ENCODE data around the gene DOCK10.
A peak's percentile ranks its signal among the peaks of the same experiment; 100 is the strongest.

DOCK10 gene

DNA sequence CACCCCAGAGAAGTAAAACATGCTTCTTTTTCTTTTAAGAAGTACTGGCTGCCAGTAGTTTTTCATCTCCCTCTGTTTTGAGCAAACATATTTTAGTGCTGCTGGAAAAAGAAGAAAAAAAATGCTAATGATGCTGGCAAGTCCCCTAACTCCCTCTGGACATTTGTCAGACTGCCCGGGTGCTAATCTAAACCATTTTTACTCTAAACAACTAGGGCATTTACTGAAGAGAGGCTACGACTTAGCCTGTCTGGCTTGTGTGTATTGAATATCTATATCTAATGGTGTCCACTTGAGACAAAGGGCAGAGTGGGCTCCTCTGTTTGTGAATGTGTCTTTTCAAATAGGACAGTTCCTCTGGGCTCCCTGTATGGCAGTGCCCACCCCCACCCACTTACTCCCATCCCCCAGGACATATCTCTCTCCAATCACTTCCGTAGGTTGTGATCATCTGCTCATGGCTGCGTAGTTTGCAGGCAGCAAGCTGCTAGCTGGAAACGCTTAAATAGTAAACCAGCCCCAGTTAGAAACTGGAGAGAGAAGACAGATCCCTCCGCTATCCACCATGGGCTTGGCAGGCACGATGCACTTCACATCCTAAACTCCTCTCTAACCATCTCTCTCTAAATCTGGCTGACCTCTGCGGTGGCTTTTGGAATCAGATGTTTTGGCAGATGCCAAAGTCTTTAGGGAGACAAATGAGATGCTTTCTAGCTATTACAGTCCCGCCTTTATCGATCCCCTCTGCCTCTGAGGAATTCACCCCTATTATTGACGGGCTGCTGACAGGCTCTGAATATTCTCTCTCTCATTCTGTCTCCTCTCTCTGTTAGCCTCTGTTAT lies 58.3 kb downstream of the DOCK10 start:
- H3K4me3 ChIP-seq (ENCODE audit: low read depth, low read length): no peak overlapping the region
- no peak for DNase-seq (ENCODE audit: low read depth)
- TF ChIP-seq CTCF (IDR thresholded peaks at IDR 0.05; ENCODE audit: low read depth, low read length, missing control alignments): no peak

DNA sequence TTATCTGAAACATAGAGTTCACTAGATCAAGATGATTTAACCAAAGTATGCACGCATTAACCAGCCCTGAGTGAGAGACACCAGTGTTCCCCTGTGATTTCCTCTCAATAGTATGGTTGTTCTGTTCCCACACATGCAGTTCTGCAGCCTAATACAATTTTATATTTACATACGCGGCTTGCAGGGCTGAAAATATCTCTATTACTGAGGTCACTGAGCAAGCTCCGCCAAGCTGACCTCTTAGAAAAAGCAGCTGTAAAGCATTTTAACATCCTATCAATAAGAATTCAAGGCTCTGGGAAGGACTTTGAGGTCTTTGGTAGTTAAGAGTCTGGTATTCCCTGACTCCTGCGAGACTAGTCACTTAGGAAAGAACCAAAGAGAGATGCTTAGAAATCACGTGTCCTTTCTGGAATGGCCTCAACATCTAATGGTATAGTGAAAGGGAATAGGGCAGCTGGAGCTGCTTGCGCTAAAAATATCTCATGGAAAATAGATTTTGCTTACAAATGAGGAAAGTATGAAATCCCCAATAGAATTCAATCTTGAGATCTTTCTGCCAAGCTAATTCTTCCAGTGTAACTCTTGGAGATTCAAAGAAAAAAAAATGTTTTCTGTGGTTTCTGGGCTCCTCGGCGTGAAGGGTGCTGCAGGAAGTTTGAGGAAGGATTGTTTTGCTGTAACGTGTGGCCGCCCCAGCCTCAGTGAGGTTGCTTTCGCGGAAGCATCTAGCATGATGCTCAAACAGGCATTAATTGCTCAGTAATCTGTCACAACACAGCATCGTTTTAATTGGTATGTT lies 59.2 kb downstream of the DOCK10 start:
- H3K4me3 ChIP-seq (ENCODE audit: low read depth, low read length): no peak overlapping the region
- no peak for DNase-seq (ENCODE audit: low read depth)
- TF ChIP-seq CTCF (IDR thresholded peaks at IDR 0.05; ENCODE audit: low read depth, low read length, missing control alignments): no peak

- H3K4me3 ChIP-seq (ENCODE audit: low read depth, low read length): no peak overlapping the region
- TF ChIP-seq CTCF (IDR thresholded peaks at IDR 0.05; ENCODE audit: low read depth, low read length, missing control alignments): no peak
- DNase-seq (ENCODE audit: low read depth): no peak
Measured at GRCh38 chr2:224982226-224982625, 60.0 kb downstream of the DOCK10 start.

GRCh38 chr2:224976629-224977525 lies 65.4 kb downstream of the DOCK10 start:
- peak overlapping the region; percentile 10; the same call in 1 of the 2 replicates for H3K4me3 ChIP-seq (ENCODE audit: low read depth, low read length)
- no peak for DNase-seq (ENCODE audit: low read depth)
- TF ChIP-seq CTCF (IDR thresholded peaks at IDR 0.05; ENCODE audit: low read depth, low read length, missing control alignments): no peak

- TF ChIP-seq CTCF (IDR thresholded peaks at IDR 0.05; ENCODE audit: low read depth, low read length, missing control alignments): no peak
- H3K4me3 ChIP-seq (ENCODE audit: low read depth, low read length): no peak overlapping the region
- no peak for DNase-seq (ENCODE audit: low read depth)
Measured at GRCh38 chr2:224975761-224976160, 66.5 kb downstream of the DOCK10 start.

GRCh38 chr2:224973112-224974016 lies 68.9 kb downstream of the DOCK10 start:
- DNase-seq (ENCODE audit: low read depth): no peak
- H3K4me3 ChIP-seq (ENCODE audit: low read depth, low read length): no peak overlapping the region
- TF ChIP-seq CTCF (IDR thresholded peaks at IDR 0.05; ENCODE audit: low read depth, low read length, missing control alignments): no peak

Data from GM12864 (cell line).